Measurements from ENCODE around the gene STBD1. TPM values are rescaled to one million over a fixed set of nuclear protein-coding genes. Genes with fewer than 3 reads are reported as not detected.

Gene STBD1
- 2.7 and 6.1 TPM in 2 replicates for total RNA-seq

GRCh38 chr4:76305971-76306881 lies at the start of gene STBD1:
Gene STBD1 (plus strand): TSS chr4:76306733. CDS start chr4:76306770, 37 bp downstream.

Other genes with a start within 250 kb of the STBD1 start
- under 0.01 TPM in 1 of 2 replicates, not detected in the other for gene ART3, start 232.0 kb upstream of the STBD1 start, total RNA-seq
- 47.5 and 49.2 TPM in 2 replicates for gene NUP54, start 158.3 kb upstream of the STBD1 start, total RNA-seq
- 155 and 251 TPM in 2 replicates for gene SCARB2, start 92.9 kb upstream of the STBD1 start, total RNA-seq
- gene FAM47E, start 55.0 kb upstream of the STBD1 start, total RNA-seq = 0.18 and 0.28 TPM in 2 replicates
- gene CCDC158, start 114.4 kb downstream of the STBD1 start, total RNA-seq = under 0.01 TPM in 1 of 2 replicates, not detected in the other
- gene SHROOM3, start 128.5 kb downstream of the STBD1 start, total RNA-seq = 1.2 and 5.5 TPM in 2 replicates

All from endothelial cell of coronary artery (primary cell).